ENCODE data around the gene STYX.
"Not testable (repeated sequence)": the region's sequence is repeated elsewhere in the genome, so short reads cannot be mapped to it uniquely, and the experiment has no call there.

The STYX gene

GRCh38 chr14:52729035-52729434, 931 bp upstream of the STYX start:
- not testable (repeated sequence) for DNase-seq

- no peak for DNase-seq
Measured at GRCh38 chr14:52729585-52729924, 411 bp upstream of the STYX start.

- DNase-seq, result no peak
Measured at GRCh38 chr14:52730709-52731111, 744 bp downstream of the STYX start.

DNA sequence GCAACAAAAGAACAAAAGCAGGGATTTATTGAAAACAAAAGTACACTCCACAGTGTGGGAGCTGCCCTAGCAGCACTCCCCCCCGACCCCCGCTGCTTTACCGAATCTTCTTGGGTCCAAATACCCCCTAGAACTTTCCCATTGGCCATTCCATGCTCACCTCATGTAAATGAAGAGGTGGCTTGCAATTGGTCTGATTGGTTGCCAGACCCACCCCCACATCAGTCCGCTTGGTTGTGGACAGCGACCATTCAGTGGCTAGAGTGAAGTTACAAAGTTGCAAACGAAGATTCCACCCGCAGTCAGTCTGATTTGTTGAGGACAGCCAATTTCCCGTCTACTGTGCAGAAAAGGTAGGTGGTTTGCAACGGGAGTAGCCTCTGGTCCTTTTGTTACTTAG, 3.9 kb downstream of the STYX start:
- no peak for DNase-seq

DNA sequence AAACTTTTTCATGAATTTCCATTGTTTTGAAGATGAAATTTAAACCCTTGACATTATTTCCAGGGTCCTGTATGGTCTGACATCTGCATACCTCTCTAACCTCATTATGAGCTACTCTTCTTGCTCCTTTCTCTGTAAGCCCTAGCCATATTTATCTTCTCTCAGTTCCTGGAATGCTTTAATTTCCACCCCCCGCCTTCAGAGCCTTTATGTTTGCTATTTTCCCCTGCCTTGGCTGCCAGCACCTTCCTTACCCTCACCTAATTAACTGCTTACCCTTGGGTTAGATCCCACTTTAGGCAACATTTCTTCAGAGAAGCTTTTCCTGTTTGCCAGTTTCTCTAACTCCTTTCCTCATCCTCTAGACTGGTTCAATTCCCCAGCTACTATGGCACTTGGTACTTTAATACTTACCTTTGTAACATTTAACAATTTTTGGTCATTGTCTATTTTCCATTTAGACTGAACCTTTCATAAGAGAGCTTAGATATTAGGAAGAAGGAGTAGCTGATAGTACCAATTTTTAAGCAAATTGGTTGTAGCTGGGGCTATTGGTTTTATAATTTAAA, 6.0 kb downstream of the STYX start:
- no peak for DNase-seq

- no peak for DNase-seq
Measured at GRCh38 chr14:52738409-52738808, 8.4 kb downstream of the STYX start.

DNA sequence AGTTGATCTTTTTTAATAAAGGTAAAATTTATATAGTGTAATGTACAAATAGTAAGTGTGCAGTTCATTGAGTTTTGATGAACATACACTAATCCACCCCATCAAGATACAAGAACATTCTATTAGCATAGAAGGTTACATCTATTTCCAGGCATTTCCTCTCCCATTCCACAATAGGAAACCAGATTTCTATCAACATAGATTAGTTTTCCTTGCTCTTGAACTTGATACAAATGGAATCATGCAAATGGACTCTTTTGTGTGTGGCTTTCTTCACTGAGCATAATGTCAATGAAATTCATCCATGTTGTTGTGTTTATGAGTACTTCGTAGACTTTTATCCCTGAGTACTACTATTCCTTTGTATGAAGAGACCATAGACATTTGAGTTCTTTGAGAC, 10.8 kb downstream of the STYX start:
- no peak for DNase-seq

GRCh38 chr14:52741865-52742264, 11.9 kb downstream of the STYX start:
- DNase-seq, result no peak

GRCh38 chr14:52748647-52749292, 18.8 kb downstream of the STYX start:
- DNase-seq, result no peak

DNA sequence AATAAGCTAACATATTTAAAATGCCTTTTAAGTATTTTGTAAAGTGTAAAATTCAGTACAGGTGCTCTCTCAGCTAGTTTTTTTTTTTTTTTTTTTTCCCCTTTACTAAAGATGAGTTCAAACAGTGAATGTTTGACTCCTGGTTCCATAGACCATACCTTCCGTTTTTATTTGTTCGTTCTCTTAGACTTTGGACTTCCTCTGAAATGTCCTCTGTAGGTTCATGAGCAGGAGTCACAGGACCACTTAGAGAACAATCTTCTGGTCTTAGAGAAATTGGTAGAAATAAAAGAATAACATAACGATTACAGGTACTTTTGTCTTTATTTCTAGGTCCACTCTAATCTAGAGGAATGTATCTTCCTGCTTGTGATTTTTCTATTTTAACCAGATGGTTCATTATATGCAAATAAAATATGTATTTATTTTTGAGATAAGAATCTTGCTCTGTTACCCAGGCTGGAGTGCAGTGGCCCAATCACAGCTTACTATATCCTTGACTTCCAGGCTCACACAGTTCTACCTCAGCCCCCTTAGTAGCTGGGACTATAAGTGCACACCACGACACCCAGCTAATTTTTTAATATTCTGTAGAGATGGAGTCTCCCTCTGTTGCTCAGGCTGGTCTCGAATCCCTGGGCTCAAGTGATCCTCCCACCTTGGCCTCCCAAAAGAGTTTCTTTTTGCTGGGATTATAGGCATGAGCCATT, 25.8 kb downstream of the STYX start:
- no peak for DNase-seq

- DNase-seq, result no peak
Measured at GRCh38 chr14:52759145-52759544, 29.2 kb downstream of the STYX start.

DNA sequence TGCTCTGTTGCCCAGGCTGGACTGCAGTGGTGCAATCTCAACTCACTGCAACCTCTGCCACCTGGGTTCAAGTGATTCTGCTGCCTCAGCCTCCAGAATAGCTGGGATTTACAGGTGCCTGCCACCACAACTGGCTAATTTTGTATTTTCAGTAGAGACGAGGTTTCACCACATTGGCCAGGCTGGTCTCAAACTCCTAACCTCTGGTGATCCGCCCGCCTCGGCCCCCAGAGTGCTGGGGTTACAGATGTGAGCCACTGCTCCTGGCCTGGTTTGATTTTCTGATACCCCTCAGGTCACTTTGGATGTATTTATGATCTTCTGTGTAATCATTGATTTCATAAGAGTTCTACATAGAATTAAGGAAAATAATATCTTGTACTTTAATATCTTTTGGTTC, 33.0 kb downstream of the STYX start:
- not testable (repeated sequence) for DNase-seq

- no peak for DNase-seq
Measured at GRCh38 chr14:52767058-52767833, 37.3 kb downstream of the STYX start.

DNA sequence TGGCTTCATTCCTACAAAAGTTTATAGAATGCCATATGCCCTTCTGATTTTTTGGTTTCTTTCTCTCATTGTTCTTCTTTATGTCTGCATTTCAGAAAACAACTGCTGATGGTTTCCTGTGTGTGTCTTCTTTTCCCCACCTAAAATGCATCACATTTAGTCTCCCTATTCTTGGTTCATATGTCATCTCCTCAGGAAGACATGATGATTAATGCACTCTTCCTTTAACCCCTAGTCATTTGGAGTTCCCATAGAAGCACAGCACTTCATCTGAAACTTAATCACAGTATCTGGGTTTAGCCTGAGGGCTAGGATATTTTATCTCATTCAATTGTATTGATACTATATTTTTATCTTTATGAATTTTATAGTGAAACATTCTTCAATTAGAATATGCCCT, 39.9 kb downstream of the STYX start:
- no peak for DNase-seq

- no peak for DNase-seq
Measured at GRCh38 chr14:52776816-52777215, 46.9 kb downstream of the STYX start.

- no peak for DNase-seq
Measured at GRCh38 chr14:52778702-52779101, 48.7 kb downstream of the STYX start.

DNA sequence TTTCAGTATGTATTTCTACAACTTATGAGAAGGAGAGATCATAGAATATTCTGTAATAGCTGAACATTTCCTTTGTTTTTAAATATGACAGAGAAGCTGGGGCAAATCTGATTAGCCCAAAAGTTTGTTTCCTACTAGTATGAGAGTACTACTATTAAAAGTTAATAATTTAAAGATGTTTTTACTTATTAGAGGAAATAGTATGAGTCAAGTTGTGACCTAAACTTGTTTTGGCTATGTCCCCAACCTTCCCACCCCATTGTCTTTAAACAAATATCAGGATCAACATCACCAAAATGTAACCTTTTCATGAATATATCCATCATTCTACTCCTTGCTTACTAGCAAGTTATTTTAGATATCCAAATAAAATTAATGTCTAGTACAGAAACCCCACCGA, 50.9 kb downstream of the STYX start:
- no peak for DNase-seq

DNA sequence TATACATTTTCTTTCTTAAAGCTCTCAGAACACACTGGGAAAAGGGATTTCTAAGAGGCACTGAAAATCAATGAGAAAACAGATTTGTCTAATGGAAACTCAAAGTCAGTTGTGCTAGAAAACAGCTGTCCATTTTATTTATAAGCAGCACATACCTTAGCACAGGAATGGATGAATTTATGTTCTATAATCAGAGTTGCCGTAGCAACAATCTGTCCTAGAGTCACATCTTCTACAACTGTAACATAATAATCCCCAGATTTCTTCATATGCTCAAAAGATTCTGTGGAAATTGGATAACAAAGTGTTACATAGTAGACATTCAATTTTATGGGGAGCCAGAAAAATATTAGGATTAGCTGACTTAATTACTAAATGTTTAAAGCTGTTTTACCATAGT, 51.7 kb downstream of the STYX start:
- no peak for DNase-seq

- DNase-seq, result no peak
Measured at GRCh38 chr14:52783206-52783605, 53.2 kb downstream of the STYX start.

DNA sequence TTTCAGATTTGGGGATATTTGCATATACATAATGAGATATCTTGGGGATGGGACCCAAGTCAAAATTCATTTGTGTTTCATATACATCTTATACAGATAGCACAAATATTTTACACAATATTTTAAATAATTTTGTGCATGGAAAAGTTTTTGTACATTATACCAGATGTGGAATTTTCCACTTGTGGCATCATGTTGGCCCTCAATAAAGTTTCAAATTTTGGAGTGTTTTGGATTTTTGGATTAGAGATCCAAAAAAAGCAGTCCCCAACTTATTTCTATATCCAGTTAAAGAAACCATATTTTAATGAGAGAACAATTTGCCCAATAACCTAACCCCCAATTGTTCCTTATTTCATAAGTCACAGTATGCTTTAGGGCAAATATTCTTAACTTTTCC, 56.9 kb downstream of the STYX start:
- DNase-seq, result no peak

GRCh38 chr14:52789118-52789517, 59.2 kb downstream of the STYX start:
- DNase-seq, result no peak

DNA sequence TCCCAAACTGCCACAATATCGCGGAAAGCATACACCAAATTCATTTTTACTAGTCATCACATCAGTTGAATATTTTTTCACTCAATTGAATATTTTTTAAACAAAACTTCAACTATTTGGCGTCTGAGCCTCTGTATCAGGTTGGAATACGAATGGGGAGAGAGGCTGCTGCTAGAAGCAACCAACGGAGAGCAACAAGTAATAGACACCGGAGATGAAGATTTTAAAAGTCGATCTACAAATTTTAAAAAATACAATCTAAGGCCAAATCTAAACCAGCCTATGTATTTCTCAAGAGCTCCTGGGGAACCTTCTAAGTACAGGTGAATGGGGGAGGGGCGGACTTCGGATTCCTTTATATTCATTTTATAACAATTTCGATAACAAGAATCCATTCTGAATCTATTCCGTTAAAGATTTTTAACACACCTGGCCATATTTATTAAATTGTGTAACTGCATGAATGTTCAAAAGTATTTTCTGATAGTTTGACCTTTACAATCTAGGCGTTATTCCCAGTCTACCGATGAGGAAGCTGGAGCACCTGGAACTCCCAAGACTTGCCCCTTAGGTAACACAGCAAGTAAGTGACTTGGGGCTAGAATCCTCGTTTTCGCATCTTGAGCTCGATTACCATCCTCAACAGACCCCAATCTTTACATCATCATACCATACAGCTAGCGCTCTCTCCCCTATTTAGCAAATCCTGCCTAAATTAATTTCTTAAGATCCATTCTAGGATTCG, 60.2 kb downstream of the STYX start:
- no peak for DNase-seq

DNA sequence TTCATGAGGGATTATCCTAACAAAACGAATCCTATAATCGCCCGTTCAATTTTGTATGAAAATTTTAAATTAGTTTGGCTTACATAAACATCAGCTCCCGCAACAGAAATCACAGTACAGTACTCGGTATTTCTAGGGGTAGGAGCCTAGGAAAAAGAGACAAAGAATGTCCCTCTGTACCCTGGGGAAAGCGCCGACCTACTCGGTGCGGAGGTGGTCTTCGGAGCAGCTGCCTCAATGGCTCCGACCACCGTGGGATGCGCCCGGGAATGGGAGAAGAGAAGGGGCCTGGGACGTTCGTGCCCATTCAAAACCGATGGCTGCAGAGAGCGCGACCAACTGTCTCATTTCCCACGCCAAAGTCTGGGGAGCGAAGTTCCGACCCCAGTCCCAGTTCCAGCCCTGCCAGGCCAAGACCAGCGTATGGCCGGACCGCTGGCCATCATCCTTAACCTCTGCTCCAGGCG, 60.8 kb downstream of the STYX start:
- no peak for DNase-seq

All from NCI-H1092 (cell line).